ENCODE results near the gene CCDC40.

Gene CCDC40

GRCh38 chr17:80119271-80119791 lies 82.9 kb downstream of the CCDC40 start:
- DNase-seq, result no peak

- DNase-seq, result no peak
These were observed 83.4 kb downstream of the CCDC40 start for GRCh38 chr17:80119839-80120238.

- DNase-seq, result no peak
These were observed 85.7 kb downstream of the CCDC40 start for GRCh38 chr17:80122026-80122575.

- no peak for DNase-seq
These were observed 86.6 kb downstream of the CCDC40 start for GRCh38 chr17:80122926-80123505.

- no peak for DNase-seq
These were observed 87.3 kb downstream of the CCDC40 start for GRCh38 chr17:80123791-80124190.

GRCh38 chr17:80124351-80124981 lies 88.0 kb downstream of the CCDC40 start:
- no peak for DNase-seq

GRCh38 chr17:80125656-80126448 lies 89.4 kb downstream of the CCDC40 start:
- DNase-seq, result no peak

GRCh38 chr17:80126449-80126715 lies 89.9 kb downstream of the CCDC40 start:
- DNase-seq, result no peak

GRCh38 chr17:80129006-80129565 lies 92.6 kb downstream of the CCDC40 start:
- DNase-seq, result no peak

GRCh38 chr17:80130992-80131391 lies 94.5 kb downstream of the CCDC40 start:
- no peak for DNase-seq

GRCh38 chr17:80132906-80133625 lies 96.6 kb downstream of the CCDC40 start:
- DNase-seq, result no peak

GRCh38 chr17:80133626-80133970 lies 97.2 kb downstream of the CCDC40 start:
- DNase-seq, result no peak

GRCh38 chr17:80137131-80137530 lies 100.7 kb downstream of the CCDC40 start:
- DNase-seq, result no peak

GRCh38 chr17:80138856-80139426 lies 102.5 kb downstream of the CCDC40 start:
- no peak for DNase-seq

- no peak for DNase-seq
These were observed 105.2 kb downstream of the CCDC40 start for GRCh38 chr17:80141463-80142165.

- DNase-seq, result no peak
These were observed 106.5 kb downstream of the CCDC40 start for GRCh38 chr17:80142929-80143328.

GRCh38 chr17:80145076-80146075 lies 108.9 kb downstream of the CCDC40 start:
- DNase-seq, result no peak

GRCh38 chr17:80146121-80147034 lies 109.9 kb downstream of the CCDC40 start:
- DNase-seq, result peak; percentile 20

GRCh38 chr17:80147035-80147822 lies 110.8 kb downstream of the CCDC40 start, which contains the start of gene EIF4A3:
Gene EIF4A3, minus strand, starts transcription at chr17:80147128. Its CDS starts 167 bp downstream, at chr17:80146961.
- DNase-seq, result peak; percentile 97
